ENCODE measurements around the gene SSR2. TPM values are rescaled to one million over a fixed set of nuclear protein-coding genes. Genes with fewer than 3 reads are reported as not detected.

SSR2 gene
- total and polyA plus RNA-seq, 7 donors: 44.6 to 255 (median 77.5) TPM

GRCh38 chr1:155960081-155960745 lies 60.5 kb downstream of the SSR2 start:
- intact Hi-C loops (cut with DNase I): no loop called here
- Histone ChIP-seq H3K4me3 (no peak overlapping the region), H3K27me3 (ENCODE audit: insufficient read depth in 3 of 3, low read length in 2 of 3) (no peaks in the 10 kb centered on the region), H3K36me3 (ENCODE audit: insufficient read depth in 1 of 2, low read depth in 1 of 2) (peaks cover 8 to 99% of the 10 kb centered on the region in 2 donors), H3K27ac (peak overlapping the region; percentile 51), H3K9me3 (no peaks in the 10 kb centered on the region), H3K4me1 (peaks cover 26% of the 10 kb centered on the region)
- no peak for TF ChIP-seq CTCF (IDR thresholded peaks at IDR 0.05)
- ATAC-seq (peak in 1 of 4 donors; percentile 32), DNase-seq (no peak)
- WGBS, 3 donors: 50 to 80% (median 65%) methylated on average over 3 of the region's 3 CpGs

Other genes with a start within 250 kb of the SSR2 start
- gene GON4L, start 163.7 kb downstream of the SSR2 start, total RNA-seq: 10 to 100 TPM; 21.0 to 29.9 (median 24.1) TPM
- gene GON4L, start 163.7 kb downstream of the SSR2 start, polyA plus RNA-seq: 10 to 100 TPM; 10.6 to 16.6 (median 12.0) TPM
- gene SYT11, start 161.4 kb downstream of the SSR2 start, total RNA-seq: 1 to 10 TPM; 1.5 to 5.0 (median 3.0) TPM
- 1 to 10 TPM; 2.0 to 4.5 (median 2.8) TPM for gene SYT11, start 161.4 kb downstream of the SSR2 start, polyA plus RNA-seq
- gene RIT1, start 109.6 kb downstream of the SSR2 start, total RNA-seq: 10 to 100 TPM; 11.1 to 16.9 (median 12.8) TPM
- gene RIT1, start 109.6 kb downstream of the SSR2 start, polyA plus RNA-seq: 10 to 100 TPM in 2 of 3 donors, 1 to 10 TPM in 1; 5.1 to 11.0 (median 10.4) TPM
- 10 to 100 TPM; 16.4 to 26.1 (median 23.1) TPM for gene KHDC4, start 86.5 kb downstream of the SSR2 start, total RNA-seq
- gene KHDC4, start 86.5 kb downstream of the SSR2 start, polyA plus RNA-seq: 10 to 100 TPM; 11.0 to 33.1 (median 11.2) TPM
- not detected for gene RXFP4, start 79.3 kb downstream of the SSR2 start, total RNA-seq
- not detected for gene RXFP4, start 79.3 kb downstream of the SSR2 start, polyA plus RNA-seq
- gene ARHGEF2, start 42.4 kb downstream of the SSR2 start, total RNA-seq: 10 to 100 TPM; 22.8 to 54.0 (median 46.3) TPM
- gene ARHGEF2, start 42.4 kb downstream of the SSR2 start, polyA plus RNA-seq: 10 to 100 TPM in 2 of 3 donors, 1 to 10 TPM in 1; 7.4 to 39.1 (median 12.1) TPM
- 10 to 100 TPM; 46.6 to 64.9 (median 53.1) TPM for gene UBQLN4, start 32.8 kb upstream of the SSR2 start, total RNA-seq
- 10 to 100 TPM; 36.8 to 73.9 (median 55.5) TPM for gene UBQLN4, start 32.8 kb upstream of the SSR2 start, polyA plus RNA-seq
- gene LAMTOR2, start 33.8 kb upstream of the SSR2 start, total RNA-seq: 10 to 100 TPM; 46.1 to 63.9 (median 51.2) TPM
- gene LAMTOR2, start 33.8 kb upstream of the SSR2 start, polyA plus RNA-seq: 100 to 1,000 TPM in 1 of 3 donors, 10 to 100 TPM in 2; 89.0 to 101 (median 95.7) TPM
- gene RAB25, start 40.2 kb upstream of the SSR2 start, total RNA-seq: not detected
- under 1 TPM; 0.07 to 0.34 (median 0.13) TPM for gene RAB25, start 40.2 kb upstream of the SSR2 start, polyA plus RNA-seq
- under 1 TPM; 0.06 to 0.28 (median 0.11) TPM for gene MEX3A, start 61.5 kb upstream of the SSR2 start, total RNA-seq
- under 1 TPM; 0.07 to 0.42 (median 0.22) TPM for gene MEX3A, start 61.5 kb upstream of the SSR2 start, polyA plus RNA-seq
- gene LMNA, start 93.8 kb upstream of the SSR2 start, total RNA-seq: 100 to 1,000 TPM; 161 to 392 (median 291) TPM
- 100 to 1,000 TPM; 114 to 237 (median 138) TPM for gene LMNA, start 93.8 kb upstream of the SSR2 start, polyA plus RNA-seq
- 1 to 10 TPM; 1.2 to 3.4 (median 2.4) TPM for gene SEMA4A, start 132.6 kb upstream of the SSR2 start, total RNA-seq
- 1 to 10 TPM in 1 of 3 donors, under 1 TPM in 2; 0.77 to 1.8 (median 0.82) TPM for gene SEMA4A, start 132.6 kb upstream of the SSR2 start, polyA plus RNA-seq
- 10 to 100 TPM; 11.2 to 29.8 (median 20.1) TPM for gene SLC25A44, start 173.2 kb upstream of the SSR2 start, total RNA-seq
- 10 to 100 TPM; 13.6 to 40.3 (median 21.1) TPM for gene SLC25A44, start 173.2 kb upstream of the SSR2 start, polyA plus RNA-seq
- 10 to 100 TPM; 47.9 to 72.1 (median 65.6) TPM for gene PMF1, start 192.1 kb upstream of the SSR2 start, total RNA-seq
- gene PMF1, start 192.1 kb upstream of the SSR2 start, polyA plus RNA-seq: 10 to 100 TPM; 52.7 to 93.4 (median 91.0) TPM
- under 1 TPM in 2 of 4 donors, not detected in 2; 0.34 to 0.44 TPM for gene BGLAP, start 221.2 kb upstream of the SSR2 start, total RNA-seq
- under 1 TPM in 1 of 3 donors, not detected in 2; 0.33 TPM for gene BGLAP, start 221.2 kb upstream of the SSR2 start, polyA plus RNA-seq
- gene PAQR6, start 227.1 kb upstream of the SSR2 start, total RNA-seq: 1 to 10 TPM in 1 of 4 donors, under 1 TPM in 3; 0.32 to 1.2 (median 0.80) TPM
- gene PAQR6, start 227.1 kb upstream of the SSR2 start, polyA plus RNA-seq: under 1 TPM; 0.30 to 0.85 (median 0.39) TPM

Data from psoas muscle (tissue), 8 donors.